GM19351 (cell line): ENCODE data around the gene C2orf42.
"Not testable (repeated sequence)": the region's sequence is repeated elsewhere in the genome, so short reads cannot be mapped to it uniquely, and the experiment has no call there.

Experiments used
- ATAC-seq: cut with Tn5 transposase; IDR thresholded peaks from one replicate; pipeline ENCODE4 v1.9.1; 2021; ENCODE audit warnings: mild to moderate bottlenecking, moderate library complexity; ENCODE audit not compliant: unreplicated experiment

Gene C2orf42

DNA sequence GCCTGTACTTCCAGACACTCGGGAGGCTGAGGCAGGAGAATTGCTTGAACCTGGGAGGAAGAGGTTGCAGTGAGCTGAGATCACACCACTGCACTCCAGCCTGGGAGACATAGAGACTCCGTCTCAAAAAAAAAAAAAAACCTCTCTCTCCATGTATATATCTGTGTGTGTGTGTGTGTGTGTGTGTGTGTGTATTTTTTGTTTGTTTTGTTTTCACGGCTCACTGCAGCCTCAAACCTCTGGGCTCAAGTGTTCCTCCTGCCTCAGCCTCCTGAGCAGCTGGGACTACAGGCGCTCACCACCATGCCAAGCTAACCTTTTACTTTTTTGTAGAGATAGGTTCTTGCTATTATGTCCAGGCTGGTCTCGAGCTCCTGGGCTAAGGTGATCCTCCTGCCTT lies 80.4 kb downstream of the C2orf42 start:
- not testable (repeated sequence) for ATAC-seq

DNA sequence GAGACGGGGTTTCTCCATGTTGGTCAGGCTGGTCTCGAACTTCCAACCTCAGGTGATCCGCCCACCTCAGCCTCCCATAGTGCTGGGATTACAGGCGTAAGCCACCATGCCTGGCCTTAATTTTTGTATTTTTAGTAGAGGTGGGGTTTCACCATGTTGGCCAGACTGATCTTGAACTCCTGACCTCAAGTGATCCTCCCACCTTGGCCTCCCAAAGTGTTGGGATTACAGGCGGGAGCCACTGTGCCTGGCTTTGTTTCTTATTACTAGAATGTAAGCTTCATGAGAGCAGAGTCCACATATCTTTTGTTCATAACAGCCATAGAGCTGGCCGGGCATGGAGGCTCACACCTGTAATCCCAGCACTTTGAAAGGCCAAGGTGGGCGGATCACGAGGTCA lies 84.7 kb downstream of the C2orf42 start:
- ATAC-seq, result not testable (repeated sequence)

DNA sequence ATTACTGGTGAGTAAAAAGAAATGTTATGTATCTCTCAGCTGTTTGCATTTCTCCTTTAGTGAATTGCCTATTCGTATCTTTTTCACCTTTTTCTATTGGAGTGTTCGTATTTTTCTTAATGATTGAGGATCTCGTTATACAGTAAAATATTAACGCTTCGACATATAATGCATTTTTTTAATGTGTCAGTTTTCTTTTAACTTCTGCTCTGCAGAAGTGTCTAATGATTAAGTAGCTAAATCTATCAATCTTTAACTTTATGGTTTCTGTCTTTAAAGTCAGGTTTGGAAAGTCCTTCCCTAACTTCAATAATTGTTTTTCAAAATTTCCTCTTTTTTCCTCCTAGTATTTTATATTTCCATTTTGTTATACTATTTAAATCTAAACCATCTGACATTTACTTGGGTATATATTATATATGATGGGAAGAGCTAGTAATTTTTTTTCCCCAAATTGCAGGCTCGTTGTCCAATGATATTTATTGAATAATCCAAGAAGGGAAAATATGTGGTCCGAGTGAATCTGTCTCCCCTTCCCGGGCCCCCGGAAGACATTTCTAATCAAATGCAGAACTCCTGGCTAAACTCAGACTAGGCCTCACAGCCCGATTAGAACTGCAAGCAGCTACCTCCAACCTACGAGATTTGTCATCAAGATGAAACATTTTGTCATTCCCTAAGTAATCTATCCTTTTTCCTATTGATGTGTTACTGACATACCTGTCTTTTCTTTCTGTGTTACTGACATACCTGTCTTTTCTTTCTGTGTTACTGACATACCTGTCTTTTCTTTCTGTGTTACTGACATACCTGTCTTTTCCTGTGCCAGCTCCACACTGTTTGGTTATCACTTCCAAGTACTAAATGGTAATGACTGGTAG lies 86.3 kb downstream of the C2orf42 start:
- no peak for ATAC-seq

DNA sequence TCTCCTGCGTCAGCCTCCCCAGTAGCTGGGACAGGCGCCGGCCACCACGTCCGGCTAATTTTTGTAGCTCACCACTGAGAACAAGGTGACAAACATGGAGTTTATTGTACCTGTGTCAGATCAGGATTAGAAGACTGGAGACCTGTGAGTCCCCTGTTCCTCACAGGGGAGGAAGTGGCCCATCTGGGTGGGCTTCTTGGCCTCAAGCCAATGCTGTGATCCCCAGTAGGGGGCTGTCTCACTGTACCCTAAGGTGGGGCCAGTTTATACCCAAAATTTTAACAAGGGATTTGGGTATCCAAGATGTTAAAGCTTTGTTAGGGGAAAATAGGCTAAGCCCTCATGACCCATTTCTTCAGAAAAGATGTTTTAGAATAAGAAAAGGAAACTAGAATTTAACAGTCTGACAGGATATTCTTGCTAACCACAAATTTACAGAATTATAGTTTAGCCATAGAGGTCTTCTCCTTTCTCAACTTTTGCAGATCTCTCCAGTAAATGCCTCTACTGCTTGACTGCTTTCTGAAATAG lies 87.2 kb downstream of the C2orf42 start:
- no peak for ATAC-seq

DNA sequence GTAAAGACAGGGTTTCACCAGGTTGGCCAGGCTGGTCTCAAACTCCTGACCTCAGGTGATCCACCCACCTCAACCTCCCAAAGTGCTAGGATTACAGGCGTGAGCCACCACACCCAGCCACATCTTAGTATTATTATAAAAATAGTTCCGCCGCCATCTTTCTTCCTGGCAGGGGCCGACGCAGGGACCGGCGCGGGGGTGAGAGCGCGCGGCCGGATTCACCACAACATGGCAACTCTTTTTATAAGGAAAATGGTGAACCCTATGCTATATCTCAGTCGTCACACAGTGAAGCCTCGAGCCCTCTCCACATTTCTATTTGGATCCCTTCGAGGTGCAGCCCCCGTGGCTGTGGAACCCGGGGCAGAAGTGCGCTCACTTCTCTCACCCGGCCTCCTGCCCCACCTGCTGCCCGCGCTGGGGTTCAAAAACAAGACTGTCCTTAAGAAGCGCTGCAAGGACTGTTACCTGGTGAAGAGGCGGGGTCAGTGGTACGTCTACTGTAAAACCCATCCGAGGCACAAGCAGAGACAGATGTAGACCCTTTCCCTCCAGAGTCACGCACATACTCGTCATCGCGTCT lies 88.4 kb downstream of the C2orf42 start:
- not testable (repeated sequence) for ATAC-seq

DNA sequence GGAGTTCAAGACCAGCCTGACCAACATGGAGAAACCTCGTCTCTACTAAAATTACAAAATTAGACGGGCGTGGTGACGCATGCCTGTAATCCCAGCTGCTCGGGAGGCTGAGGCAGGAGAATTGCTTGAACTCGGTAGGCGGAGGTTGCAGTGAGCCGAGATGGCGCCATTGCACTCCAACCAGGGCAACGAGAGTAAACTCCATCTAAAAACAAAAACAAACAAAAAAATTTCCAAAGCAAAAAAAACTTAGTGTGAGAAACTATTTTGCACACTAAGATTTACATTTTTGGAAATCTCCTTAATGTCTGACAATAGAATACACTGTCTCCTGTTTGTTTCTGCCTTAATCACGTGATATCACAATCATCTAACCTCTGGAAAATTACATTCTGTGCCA lies 89.1 kb downstream of the C2orf42 start:
- ATAC-seq, result not testable (repeated sequence)

DNA sequence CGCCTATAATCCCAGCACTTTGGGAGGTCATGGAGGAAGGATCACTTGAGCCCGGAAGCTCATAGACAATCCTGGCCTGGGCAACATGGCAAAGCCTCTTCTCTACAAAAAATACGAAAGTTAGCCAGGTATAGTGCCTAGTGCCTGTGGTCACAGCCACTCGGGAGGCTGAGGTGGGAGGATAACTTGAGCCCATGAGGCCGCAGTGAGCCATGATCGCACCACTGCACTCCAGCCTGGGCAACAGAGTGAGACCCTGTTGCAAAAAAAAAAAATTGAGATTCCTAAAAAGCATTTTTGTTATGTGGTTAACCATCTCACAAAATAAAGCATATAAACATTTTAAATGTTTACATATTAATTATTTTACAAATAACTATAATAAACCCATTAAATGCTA lies 89.6 kb downstream of the C2orf42 start:
- ATAC-seq, result no peak
